Astrocyte (in vitro differentiated cells and primary cell): ENCODE measurements around the gene PRKAG3. TPM values are rescaled to one million over a fixed set of nuclear protein-coding genes. Genes with fewer than 3 reads are reported as not detected.

Experiments used
- DNase-seq: peaks from one replicate; pipeline ENCODE4 v3.0.0-alpha.2; 2010; ENCODE audit warnings: low read depth
- FAIRE-seq: peaks from 2 replicates; lab custom pipeline; 2011; peaks lifted over from hg19 to GRCh38; lab: Jason Lieb, UNC
- H2AFZ ChIP-seq: 2 replicates; pipeline ENCODE4 v1.6.0; 2012; ENCODE audit warnings: low read depth, low read length, inconsistent platforms
- H3K27ac ChIP-seq: 2 replicates; pipeline ENCODE4 v1.5.1; 2011; ENCODE audit warnings: low read depth, low read length, inconsistent platforms
- H3K27me3 ChIP-seq: 2 replicates; pipeline ENCODE4 v1.6.0; 2011; ENCODE audit warnings: low read length, inconsistent platforms; ENCODE audit not compliant: insufficient read depth
- H3K36me3 ChIP-seq: 2 replicates; pipeline ENCODE4 v1.5.1; 2011; ENCODE audit warnings: low read length, inconsistent platforms; ENCODE audit not compliant: insufficient read depth
- H3K4me1 ChIP-seq: 2 replicates; pipeline ENCODE4 v1.5.1; 2011; ENCODE audit warnings: low read length, inconsistent platforms; ENCODE audit not compliant: insufficient read depth
- H3K4me2 ChIP-seq: 2 replicates; pipeline ENCODE4 v1.6.0; 2012; ENCODE audit warnings: low read length, inconsistent platforms
- H3K4me3 ChIP-seq: 2 replicates; pipeline ENCODE4 v1.5.1; 2011; ENCODE audit warnings: low read depth, mild to moderate bottlenecking, low read length, inconsistent platforms; ENCODE audit not compliant: insufficient read depth
- H3K79me2 ChIP-seq: 2 replicates; pipeline ENCODE4 v1.6.0; 2012; ENCODE audit warnings: mild to moderate bottlenecking, low read length, inconsistent platforms; ENCODE audit not compliant: insufficient read depth
- H3K9ac ChIP-seq: 2 replicates; pipeline ENCODE4 v1.6.0; 2012; ENCODE audit warnings: mild to moderate bottlenecking, low read length, inconsistent platforms
- H3K9me3 ChIP-seq: 2 replicates; pipeline ENCODE4 v1.5.1; 2012; ENCODE audit warnings: low read depth, mild to moderate bottlenecking, low read length, inconsistent platforms; ENCODE audit not compliant: insufficient read depth
- H4K20me1 ChIP-seq: 2 replicates; pipeline ENCODE4 v1.6.0; 2012; ENCODE audit warnings: low read length, inconsistent platforms; ENCODE audit not compliant: insufficient read depth
- H3K27ac Mint-ChIP-seq: one replicate; pipeline ENCODE4 v1.8.0; 2021; ENCODE audit warnings: mild to moderate bottlenecking, mixed read lengths; ENCODE audit not compliant: unreplicated experiment
- H3K27me3 Mint-ChIP-seq: one replicate; pipeline ENCODE4 v1.8.0; 2021; ENCODE audit warnings: low read depth, mixed read lengths; ENCODE audit not compliant: unreplicated experiment
- H3K36me3 Mint-ChIP-seq: one replicate; pipeline ENCODE4 v1.8.0; 2021; ENCODE audit warnings: low read depth, mixed read lengths; ENCODE audit not compliant: unreplicated experiment
- H3K4me1 Mint-ChIP-seq: one replicate; pipeline ENCODE4 v1.8.0; 2021; ENCODE audit warnings: low read depth, mixed read lengths; ENCODE audit not compliant: unreplicated experiment
- H3K4me3 Mint-ChIP-seq: one replicate; pipeline ENCODE4 v1.8.0; 2021; ENCODE audit warnings: mild to moderate bottlenecking, moderate library complexity, mixed read lengths; ENCODE audit not compliant: unreplicated experiment
- H3K9me3 Mint-ChIP-seq: one replicate; pipeline ENCODE4 v1.8.0; 2021; ENCODE audit warnings: mild to moderate bottlenecking, mixed read lengths; ENCODE audit not compliant: unreplicated experiment
- EZH2 ChIP-seq: IDR thresholded peaks from 2 replicates; pipeline ENCODE4 v1.6.1; 2012; ENCODE audit warnings: mild to moderate bottlenecking, low read length, inconsistent platforms; ENCODE audit not compliant: insufficient read depth
- total RNA-seq: library from RNA; stranded (reverse); gene quantifications from 2 replicates; pipeline ENCODE4 v1.2.1, GENCODE V29; 2021
- TF ChIP-seq, protein P1 (sequence below): IDR thresholded peaks from 2 replicates; pipeline ENCODE4 v1.5.1; 2011; ENCODE audit warnings: low read depth, mild to moderate bottlenecking, inconsistent platforms, low read length, moderate library complexity; ENCODE audit not compliant: insufficient read depth

PRKAG3 gene
- total RNA-seq, 1 donor from 2014 or later, result not detected

GRCh38 chr2:218872645-218873358, 41.2 kb upstream of the PRKAG3 start:
- H3K4me2 ChIP-seq, result no peak overlapping the region

DNA sequence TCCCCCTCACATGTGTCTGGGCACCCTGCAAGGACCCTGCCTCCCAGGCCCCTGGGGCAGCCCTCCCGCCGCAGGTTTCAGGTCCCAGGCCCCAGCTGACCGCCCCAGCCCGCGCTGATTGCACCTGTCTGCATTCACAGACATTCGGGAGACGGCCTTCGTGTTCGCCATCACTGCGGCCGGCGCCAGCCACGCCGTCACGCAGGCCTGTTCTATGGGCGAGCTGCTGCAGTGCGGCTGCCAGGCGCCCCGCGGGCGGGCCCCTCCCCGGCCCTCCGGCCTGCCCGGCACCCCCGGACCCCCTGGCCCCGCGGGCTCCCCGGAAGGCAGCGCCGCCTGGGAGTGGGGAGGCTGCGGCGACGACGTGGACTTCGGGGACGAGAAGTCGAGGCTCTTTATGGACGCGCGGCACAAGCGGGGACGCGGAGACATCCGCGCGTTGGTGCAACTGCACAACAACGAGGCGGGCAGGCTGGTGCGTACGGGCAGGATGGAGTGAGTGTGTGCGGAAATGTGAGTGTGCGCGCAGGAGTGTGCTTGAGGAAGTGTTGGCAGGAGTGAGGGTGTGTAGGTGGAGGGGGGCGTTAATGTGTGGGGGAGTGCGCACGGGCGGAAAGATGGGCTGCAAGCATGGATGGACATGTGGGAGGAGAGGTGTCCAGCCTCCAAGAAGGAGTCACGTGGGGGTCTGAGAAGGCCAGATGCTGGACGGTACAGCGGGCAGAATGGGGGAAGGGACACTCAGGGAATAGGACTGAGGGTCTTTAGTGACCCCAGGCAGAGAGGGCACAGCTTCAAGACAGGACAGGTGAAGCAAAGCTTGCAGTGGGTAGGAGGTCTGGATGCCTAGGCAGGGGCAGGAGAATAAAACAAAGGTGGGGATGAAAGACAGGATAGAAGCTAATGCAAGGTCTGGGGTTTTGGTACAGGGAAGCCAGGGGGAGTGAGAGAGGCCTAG, 40.0 kb upstream of the PRKAG3 start:
- Histone ChIP-seq H3K36me3 (no peaks in the 10 kb centered on the region), H3K4me1 (no peaks in the 10 kb centered on the region), H3K4me2 (no peak overlapping the region), H3K27ac (no peak overlapping the region), H4K20me1 (peaks cover 6% of the 10 kb centered on the region), H3K9me3 (no peaks in the 10 kb centered on the region), H3K4me3 (no peak overlapping the region), H3K27me3 (peaks cover 85% of the 10 kb centered on the region), H2AFZ (no peak overlapping the region), H3K79me2 (no peaks in the 10 kb centered on the region), H3K9ac (no peak overlapping the region)
- peaks cover 82% of the 10 kb centered on the region for H3K27me3 Mint-ChIP-seq
- H3K9me3 Mint-ChIP-seq, result peaks cover 10% of the 10 kb centered on the region
- FAIRE-seq (no peak), DNase-seq (no peak)
- no peak overlapping the region for H3K27ac Mint-ChIP-seq
- no peaks in the 10 kb centered on the region for H3K36me3 Mint-ChIP-seq
- peak; percentile 92 for TF ChIP-seq EZH2
- TF ChIP-seq, protein P1, sequence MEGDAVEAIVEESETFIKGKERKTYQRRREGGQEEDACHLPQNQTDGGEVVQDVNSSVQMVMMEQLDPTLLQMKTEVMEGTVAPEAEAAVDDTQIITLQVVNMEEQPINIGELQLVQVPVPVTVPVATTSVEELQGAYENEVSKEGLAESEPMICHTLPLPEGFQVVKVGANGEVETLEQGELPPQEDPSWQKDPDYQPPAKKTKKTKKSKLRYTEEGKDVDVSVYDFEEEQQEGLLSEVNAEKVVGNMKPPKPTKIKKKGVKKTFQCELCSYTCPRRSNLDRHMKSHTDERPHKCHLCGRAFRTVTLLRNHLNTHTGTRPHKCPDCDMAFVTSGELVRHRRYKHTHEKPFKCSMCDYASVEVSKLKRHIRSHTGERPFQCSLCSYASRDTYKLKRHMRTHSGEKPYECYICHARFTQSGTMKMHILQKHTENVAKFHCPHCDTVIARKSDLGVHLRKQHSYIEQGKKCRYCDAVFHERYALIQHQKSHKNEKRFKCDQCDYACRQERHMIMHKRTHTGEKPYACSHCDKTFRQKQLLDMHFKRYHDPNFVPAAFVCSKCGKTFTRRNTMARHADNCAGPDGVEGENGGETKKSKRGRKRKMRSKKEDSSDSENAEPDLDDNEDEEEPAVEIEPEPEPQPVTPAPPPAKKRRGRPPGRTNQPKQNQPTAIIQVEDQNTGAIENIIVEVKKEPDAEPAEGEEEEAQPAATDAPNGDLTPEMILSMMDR, result no peak
- H3K4me1 Mint-ChIP-seq, result no peaks in the 10 kb centered on the region
- H3K4me3 Mint-ChIP-seq, result no peak overlapping the region

More at GRCh38 chr2:218872645-218873358, 41.2 kb upstream of the PRKAG3 start:
- Histone ChIP-seq H3K9me3 (no peaks in the 10 kb centered on the region), H3K4me3 (no peak overlapping the region), H2AFZ (no peak overlapping the region), H3K79me2 (no peaks in the 10 kb centered on the region), H3K9ac (no peak overlapping the region), H3K27me3 (peaks cover 88% of the 10 kb centered on the region), H4K20me1 (peaks cover 10% of the 10 kb centered on the region), H3K4me1 (no peaks in the 10 kb centered on the region), H3K36me3 (no peaks in the 10 kb centered on the region), H3K27ac (no peak overlapping the region)
- DNase-seq (no peak), FAIRE-seq (no peak)
- Mint-ChIP-seq H3K4me1 (no peaks in the 10 kb centered on the region), H3K9me3 (peaks cover 7% of the 10 kb centered on the region), H3K27ac (no peak overlapping the region), H3K27me3 (peaks cover 79% of the 10 kb centered on the region), H3K4me3 (no peak overlapping the region), H3K36me3 (no peaks in the 10 kb centered on the region)
- TF ChIP-seq, protein P1, result no peak
- TF ChIP-seq EZH2, result no peak
